HepG2 (cell line): Measurements from ENCODE around the gene IL36B.

Experiments used
- FOSL1 ChIP-seq: sonication (generic); formaldehyde crosslinking; IDR thresholded peaks from 2 replicates; pipeline ENCODE4 v1.9.0; 2021; ENCODE audit warnings: missing genetic modification reagents, borderline replicate concordance
- NR2F2 ChIP-seq: IDR thresholded peaks from 2 replicates; pipeline ENCODE4 v1.6.1; 2012; ENCODE audit warnings: low read depth, inconsistent platforms, borderline replicate concordance
- YY1 ChIP-seq: IDR thresholded peaks from 2 replicates; pipeline ENCODE4 v1.6.1; 2011; ENCODE audit warnings: low read length, low read depth, moderate library complexity, mild to moderate bottlenecking; ENCODE audit not compliant: insufficient read depth, insufficient replicate concordance
- TF ChIP-seq, protein P1 (sequence below): sonication (generic); formaldehyde crosslinking; IDR thresholded peaks from 2 replicates; pipeline ENCODE4 v1.5.0; 2020; ENCODE audit warnings: mild to moderate bottlenecking, missing genetic modification reagents, moderate library complexity

GRCh38 chr2:113007250-113007649 lies 45.4 kb downstream of the IL36B start:
- TF ChIP-seq YY1 (no peak), FOSL1 (no peak), NR2F2 (no peak)
- TF ChIP-seq, protein P1, sequence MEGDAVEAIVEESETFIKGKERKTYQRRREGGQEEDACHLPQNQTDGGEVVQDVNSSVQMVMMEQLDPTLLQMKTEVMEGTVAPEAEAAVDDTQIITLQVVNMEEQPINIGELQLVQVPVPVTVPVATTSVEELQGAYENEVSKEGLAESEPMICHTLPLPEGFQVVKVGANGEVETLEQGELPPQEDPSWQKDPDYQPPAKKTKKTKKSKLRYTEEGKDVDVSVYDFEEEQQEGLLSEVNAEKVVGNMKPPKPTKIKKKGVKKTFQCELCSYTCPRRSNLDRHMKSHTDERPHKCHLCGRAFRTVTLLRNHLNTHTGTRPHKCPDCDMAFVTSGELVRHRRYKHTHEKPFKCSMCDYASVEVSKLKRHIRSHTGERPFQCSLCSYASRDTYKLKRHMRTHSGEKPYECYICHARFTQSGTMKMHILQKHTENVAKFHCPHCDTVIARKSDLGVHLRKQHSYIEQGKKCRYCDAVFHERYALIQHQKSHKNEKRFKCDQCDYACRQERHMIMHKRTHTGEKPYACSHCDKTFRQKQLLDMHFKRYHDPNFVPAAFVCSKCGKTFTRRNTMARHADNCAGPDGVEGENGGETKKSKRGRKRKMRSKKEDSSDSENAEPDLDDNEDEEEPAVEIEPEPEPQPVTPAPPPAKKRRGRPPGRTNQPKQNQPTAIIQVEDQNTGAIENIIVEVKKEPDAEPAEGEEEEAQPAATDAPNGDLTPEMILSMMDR = no peak
